DOHH2 (cell line): Measurements from ENCODE around the gene IQSEC3.

ENCODE experiments used
- EZH2phosphoT487 ChIP-seq: fragments of 200-600 bp; sonication (generic); IDR thresholded peaks from 2 replicates; pipeline ENCODE4 v1.6.1; 2017; ENCODE audit warnings: borderline replicate concordance, mild to moderate bottlenecking, antibody characterized with exemption, low read length, moderate library complexity, mixed read lengths
- TF ChIP-seq, protein P1 (sequence below): fragments of 200-600 bp; sonication (generic); IDR thresholded peaks from one replicate; pipeline ENCODE4 v1.5.1; 2014; ENCODE audit warnings: antibody characterized with exemption, mild to moderate bottlenecking, low read depth, low read length; ENCODE audit not compliant: poor library complexity, severe bottlenecking

- TF ChIP-seq, protein P1, sequence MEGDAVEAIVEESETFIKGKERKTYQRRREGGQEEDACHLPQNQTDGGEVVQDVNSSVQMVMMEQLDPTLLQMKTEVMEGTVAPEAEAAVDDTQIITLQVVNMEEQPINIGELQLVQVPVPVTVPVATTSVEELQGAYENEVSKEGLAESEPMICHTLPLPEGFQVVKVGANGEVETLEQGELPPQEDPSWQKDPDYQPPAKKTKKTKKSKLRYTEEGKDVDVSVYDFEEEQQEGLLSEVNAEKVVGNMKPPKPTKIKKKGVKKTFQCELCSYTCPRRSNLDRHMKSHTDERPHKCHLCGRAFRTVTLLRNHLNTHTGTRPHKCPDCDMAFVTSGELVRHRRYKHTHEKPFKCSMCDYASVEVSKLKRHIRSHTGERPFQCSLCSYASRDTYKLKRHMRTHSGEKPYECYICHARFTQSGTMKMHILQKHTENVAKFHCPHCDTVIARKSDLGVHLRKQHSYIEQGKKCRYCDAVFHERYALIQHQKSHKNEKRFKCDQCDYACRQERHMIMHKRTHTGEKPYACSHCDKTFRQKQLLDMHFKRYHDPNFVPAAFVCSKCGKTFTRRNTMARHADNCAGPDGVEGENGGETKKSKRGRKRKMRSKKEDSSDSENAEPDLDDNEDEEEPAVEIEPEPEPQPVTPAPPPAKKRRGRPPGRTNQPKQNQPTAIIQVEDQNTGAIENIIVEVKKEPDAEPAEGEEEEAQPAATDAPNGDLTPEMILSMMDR: no peak
- no peak for TF ChIP-seq EZH2phosphoT487
Measured at GRCh38 chr12:82740-83139, 16.2 kb downstream of the IQSEC3 start.
